GM18499 (cell line): ENCODE measurements around the gene BTRC.
A peak's percentile ranks its signal among the peaks of the same experiment; 100 is the strongest.
"Not testable (repeated sequence)": the region's sequence is repeated elsewhere in the genome, so short reads cannot be mapped to it uniquely, and the experiment has no call there.

ENCODE experiments used
- ATAC-seq: cut with Tn5 transposase; IDR thresholded peaks from one replicate; pipeline ENCODE4 v1.9.1; 2021; ENCODE audit warnings: moderate number of reproducible peaks; ENCODE audit not compliant: insufficient read depth, unreplicated experiment

The BTRC gene

DNA sequence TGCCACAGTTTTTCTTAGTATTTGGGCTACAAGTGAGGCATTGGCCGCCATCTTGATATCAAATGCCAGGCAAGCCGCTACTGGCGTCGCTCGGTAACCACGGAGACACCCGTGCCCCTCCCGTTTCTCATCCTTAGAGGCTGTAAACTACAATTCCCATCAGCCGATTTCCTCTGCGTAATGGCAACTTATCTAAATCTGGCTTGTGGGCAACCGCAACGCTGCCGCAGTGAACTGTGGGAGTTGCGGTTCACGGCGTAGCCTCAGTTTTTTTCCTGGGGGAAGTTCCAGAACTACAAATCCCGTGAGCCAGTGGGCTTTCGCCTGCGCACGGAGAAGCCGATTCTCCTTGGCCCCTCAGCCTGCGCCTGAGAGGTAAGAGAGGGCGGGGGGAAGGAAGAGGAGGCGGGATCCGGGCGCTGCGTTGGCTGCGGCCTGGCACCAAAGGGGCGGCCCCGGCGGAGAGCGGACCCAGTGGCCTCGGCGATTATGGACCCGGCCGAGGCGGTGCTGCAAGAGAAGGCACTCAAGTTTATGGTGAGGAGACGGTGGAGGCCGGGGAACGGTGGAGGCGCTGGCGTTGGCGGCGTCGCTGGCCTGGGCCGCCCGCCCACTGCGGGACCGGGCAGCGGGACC, at the start of gene BTRC:
TSS of gene BTRC (plus strand) at position 474 of the 636 bp plus-strand sequence. CDS start at position 490, 16 bp downstream.
- ATAC-seq = peak; percentile 83

DNA sequence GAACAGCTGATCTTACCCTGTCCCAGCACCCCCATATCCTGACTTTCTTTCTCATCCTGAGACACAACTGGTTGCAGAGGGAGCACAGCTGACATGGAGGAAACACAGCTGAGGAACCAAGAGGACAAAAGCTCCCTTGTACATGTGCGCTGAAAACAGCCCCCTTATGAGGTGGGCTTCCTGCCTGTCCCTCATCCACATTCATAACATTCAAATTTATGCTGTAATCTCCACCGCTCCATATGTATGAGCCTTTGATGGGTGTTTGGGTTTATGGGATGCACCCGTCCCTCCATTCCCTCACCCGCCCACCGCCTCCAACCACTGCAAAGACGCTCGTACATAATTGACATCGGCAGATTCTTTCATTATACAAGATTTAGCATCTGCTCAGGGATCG, 49.6 kb upstream of the BTRC start:
- no peak for ATAC-seq

DNA sequence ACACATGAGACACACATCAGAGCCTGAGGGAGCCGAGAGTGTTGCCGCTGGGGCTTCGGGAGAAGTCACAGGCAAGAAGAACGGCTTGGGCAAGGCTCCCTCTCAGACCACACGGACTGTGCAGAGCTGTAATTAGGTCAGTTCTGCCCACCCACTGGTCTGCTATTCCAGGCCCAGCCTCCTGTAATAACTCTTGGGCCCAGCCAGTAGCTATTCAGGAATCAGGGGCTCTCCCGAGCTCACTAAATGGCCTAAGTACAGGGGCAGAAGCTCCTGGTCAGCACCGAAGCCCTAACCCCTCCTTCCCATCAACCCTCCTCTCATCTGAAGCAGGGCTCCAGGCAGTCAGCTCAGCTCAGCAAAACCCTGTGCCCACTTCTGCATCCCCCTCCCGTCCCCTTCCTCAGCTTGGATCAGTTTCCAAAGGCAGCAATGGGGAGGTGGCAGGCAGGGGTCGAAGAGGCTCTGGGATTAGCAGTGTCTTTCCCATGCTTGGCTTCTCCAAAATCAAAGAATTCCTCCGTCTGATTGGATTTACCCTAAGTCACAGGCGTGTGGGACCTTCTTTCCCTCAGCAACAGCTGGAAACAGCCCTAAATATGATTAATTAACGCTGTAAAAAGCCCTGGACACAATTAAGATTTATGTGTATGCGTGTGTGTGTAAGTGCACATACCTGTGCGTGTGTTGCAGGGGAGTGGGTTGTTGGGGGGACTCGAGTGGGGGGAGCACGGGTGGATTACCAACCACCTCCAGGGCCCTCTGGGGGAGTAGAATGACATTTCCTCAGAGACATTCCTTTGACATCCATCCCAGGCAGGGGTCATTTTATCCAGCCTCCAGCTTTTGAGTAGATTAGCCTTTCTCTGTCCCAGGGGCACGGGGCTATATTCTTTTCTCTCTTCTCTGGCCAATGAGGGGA, 48.4 kb upstream of the BTRC start:
- ATAC-seq = no peak

DNA sequence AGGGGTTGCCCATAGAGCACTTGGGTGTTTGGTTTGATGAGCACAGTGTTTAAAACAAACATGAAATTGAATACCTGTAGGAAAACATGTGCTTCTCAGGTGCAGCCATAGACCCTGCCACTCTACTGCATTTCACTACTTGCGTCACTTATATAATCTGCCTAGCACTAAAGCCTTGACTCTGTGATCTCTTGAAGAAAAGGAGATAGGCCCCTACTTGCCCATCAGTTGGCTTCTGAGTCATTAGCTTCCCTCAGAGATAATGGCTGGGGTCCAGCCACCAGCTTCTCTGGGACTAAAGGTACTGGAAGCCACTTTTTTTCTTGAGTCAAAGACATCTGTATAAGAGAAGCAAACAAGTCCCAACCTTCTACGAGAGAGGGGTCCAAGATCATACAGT, 45.9 kb upstream of the BTRC start:
- no peak for ATAC-seq

DNA sequence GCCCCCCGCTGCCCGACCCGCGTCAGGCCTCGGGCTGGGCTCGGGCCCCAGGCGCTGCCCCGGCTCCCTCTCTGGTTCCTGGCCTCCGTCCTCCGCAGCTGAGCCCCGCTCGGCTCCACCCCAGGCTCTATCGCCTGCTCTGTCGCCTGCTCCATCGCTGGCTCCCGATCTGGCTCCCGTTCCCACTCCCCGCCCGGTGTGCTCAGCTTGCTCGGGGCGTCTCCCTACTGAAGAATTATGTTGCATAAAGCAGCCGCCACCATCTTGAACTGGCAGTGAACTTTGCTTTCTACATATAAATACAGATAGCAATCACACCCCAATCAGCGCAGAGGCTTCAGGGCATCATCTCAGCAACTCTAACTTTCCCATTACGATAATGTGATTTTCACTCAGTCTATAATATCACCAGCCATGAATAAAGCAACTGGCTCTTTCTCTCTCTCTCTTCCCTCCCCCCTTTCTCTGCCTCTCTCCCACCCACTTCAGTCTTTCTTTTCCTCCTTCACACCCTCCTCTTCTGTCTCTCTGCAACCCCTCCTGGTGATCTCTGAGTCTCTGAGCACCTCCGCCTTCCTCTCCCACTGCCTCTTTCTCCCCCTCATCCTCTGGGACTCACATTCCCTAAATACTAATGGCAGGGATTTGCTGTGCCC, 43.3 kb upstream of the BTRC start:
- ATAC-seq = no peak

DNA sequence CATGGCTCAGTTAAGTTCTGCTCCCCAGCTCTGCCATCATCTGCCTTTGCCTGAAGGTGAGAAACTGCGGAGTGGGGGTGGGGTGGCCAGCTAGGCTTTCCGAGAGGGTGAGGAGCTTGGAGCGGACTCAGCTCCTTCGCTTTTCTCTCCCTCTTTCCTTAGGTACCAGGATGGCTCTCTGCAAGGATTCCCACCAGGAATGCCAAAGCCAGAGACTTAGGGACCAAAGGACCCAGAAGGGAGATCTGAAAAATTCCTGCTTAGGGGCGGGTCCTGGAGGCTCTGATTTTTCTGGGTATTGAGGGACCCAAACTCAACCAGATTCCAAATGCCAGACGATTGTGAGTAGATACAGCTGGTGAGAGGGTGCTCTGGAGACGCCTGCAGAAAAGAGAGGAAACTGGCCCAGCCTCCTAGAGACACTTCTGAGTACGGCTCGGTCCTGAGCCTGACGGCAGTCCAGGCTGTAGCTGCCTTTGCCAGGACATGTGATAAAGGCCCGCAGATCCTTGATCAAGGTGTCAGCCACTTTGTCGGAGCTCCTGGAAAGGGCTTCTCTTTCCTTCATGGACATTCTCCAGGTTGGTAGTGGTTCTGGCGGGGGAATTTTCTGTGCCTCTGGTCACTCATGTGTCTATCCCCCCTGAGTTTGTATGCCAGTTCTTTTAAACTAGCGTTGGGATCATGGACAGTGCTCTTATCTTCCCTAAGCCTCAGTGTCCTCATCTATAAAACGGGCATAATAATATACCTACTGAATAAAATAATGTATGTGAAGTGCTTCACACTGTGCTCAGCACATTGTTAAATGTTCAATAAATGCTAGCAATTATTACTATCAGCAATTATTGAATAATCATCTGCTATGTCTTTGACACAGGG, 42.5 kb upstream of the BTRC start:
- no peak for ATAC-seq

DNA sequence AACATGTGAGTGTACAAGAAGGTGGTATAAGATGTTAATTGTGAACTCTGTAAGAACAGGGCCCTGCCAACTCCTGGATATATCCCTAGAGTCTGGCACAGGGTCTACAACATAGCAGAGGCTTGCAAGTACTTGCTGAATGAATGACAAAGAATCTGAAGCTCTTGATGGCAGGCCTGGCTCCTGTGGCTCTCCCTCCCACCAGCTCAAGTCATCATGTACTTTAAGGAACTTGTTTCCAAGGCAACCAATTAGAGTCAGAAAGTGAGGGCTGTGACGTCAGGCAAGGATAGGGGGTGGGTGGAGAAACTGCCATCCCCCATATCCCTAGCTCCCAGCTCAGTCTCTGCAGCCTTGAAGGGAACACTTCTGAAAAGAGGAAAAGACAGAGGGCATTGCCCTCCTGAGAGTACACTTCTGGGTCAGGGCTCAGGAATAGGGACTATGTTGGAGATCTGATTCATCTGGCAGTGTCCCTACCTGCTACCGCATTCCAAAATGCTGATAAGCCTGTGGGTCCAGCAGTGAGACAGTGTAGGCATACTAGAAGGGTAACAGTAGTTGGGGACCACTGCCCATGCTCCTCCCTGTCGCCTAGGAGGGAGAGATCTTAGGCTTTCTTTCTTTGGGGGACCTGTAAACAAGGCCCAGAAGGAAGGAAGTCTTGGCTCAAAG, 34.6 kb upstream of the BTRC start:
- no peak for ATAC-seq

DNA sequence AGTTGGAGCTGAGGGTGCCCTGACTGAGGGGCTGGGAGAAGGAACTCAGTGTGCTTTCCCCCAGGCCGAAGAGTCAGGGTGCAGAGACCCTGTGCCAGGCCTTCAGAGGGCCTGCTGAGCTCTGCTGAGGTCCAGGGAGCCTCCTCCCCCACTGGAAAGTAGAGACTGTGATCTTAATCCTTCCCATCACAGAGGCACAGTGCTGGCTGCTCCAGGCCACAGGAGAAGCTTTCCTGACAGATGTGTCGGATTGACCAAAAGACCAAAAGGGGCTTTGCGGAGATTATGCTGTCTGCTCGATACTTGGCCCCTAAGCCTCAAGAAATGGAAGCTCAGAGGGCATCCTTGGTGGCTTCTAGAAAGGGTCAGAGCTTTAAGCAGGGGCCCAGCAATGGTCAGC, 32.9 kb upstream of the BTRC start:
- no peak for ATAC-seq

DNA sequence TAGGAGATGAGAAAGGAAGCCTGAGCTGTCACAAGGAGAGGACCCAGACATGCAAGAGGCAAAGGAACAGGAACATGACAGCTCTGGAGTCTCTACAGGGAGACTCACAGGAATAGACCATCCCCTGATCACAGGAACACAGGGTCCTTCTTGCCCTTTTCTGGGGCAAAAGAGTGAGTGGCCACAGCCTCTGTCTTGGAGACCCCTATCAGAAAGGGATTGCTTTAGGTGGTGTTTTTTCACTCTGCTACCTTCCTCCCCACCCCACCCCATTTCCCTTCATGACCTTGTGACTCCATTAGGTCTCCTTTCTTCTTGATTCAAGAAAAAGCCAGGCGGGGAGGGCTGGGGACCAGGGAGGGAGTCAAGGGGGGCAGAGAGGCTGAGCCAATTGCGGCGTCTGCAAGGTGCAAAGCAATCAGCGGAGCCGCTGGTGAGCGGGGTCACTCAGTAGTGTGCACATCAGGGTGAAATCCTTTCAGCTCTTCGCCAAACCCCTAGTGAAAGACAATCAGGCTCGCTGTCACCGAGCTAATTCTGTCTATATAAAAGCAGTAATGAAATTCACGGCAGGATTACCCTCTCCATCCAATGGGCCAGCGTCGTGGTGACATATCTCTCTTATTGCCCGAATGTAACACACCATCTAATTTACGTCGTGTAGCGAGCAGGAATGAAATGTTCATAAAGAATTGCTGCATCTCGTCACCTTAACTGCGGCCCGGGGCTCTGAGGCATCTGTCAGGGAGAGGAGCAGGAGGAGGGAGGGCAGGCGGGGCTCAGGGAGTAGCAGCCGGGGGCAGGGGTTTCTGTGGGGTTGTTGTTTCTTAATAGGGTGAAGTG, 31.5 kb upstream of the BTRC start:
- ATAC-seq = no peak

DNA sequence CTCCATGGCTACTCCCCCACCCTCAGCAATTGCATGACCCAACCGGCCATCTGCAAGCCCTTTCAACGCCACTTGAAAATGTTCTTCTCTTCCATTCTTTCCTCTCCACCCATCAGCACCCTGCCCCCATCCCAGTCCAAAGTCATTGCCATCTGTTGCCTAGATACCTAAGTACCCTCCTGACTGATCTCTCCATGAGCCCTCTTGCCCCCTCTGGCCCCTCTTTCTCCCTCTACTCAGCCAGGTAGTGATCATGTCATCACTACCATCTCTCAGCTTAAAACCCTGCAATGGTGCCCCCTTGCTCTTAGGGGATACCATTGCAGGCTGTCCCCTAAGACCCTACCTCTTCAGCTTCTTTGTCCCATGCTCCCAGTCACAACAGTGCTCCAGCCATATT, 30.5 kb upstream of the BTRC start:
- ATAC-seq = no peak

DNA sequence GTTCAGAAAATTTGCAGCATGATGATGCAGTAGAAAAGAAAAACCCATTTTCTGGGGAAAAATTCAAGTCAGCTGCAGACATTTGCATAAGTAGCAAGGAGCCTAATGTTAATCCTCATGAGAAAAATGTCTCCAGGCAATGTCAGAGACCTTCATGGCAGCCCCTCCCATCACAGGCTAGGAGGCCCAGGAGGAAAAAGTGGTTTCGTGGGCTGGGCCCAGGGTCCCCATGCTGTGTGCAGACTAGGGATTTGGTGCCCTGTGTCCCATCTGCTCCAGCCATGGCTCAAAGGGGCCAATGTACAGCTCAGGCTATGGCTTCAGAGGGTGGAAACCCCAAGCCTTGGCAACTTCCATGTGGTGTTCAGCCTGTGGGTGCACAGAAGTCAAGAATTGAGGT, 26.5 kb upstream of the BTRC start:
- ATAC-seq = not testable (repeated sequence)

DNA sequence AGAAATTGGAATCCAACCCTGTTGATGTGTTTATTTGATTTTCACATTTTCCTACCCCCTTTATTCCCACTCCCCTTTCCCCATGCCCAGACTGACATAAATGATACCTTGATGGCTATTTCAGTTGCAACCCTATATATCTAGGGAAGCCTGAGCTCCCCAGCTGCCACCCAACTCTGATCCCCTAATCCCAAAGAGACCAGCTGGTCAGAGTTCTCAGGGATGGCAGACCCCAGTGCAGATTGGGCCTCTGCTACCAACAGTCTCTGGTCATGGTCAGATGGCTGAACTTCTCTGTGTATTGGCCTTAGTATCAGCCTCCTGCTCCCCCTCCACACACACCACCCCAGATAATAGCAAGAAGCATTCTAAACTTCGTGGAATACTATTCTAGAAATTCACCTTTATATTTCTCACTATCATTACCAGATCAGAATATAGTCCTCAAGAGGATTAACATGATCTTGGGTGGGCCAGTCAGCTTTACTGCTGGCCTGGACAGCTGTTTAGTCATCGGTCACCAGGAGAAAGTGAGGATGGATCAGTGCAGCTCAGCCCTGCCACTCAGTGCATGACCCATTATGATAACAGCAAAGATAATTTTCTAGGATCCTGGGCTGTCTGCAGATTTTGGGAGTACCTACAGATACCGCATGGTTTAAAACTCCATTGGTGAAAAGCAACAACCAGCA, 24.5 kb upstream of the BTRC start:
- no peak for ATAC-seq

DNA sequence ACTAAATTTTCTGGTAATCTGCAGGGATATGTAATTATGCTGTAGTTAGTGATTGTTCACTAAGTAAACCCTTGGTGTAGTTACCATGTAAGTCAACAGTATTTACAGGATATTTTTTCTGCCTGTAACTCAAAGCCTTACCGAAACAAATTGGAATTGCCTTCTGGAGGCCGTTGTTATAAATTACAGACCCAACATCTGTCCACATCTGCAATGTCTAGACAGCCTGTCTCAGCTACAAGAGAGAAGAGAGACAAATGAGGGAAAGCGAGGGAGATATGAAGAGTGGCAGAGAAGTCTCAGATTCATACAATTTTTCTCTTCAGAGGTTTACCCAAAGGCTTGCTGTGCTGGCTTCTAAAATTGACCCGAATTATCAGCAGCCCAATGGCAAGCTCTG, 23.7 kb upstream of the BTRC start:
- ATAC-seq = no peak

DNA sequence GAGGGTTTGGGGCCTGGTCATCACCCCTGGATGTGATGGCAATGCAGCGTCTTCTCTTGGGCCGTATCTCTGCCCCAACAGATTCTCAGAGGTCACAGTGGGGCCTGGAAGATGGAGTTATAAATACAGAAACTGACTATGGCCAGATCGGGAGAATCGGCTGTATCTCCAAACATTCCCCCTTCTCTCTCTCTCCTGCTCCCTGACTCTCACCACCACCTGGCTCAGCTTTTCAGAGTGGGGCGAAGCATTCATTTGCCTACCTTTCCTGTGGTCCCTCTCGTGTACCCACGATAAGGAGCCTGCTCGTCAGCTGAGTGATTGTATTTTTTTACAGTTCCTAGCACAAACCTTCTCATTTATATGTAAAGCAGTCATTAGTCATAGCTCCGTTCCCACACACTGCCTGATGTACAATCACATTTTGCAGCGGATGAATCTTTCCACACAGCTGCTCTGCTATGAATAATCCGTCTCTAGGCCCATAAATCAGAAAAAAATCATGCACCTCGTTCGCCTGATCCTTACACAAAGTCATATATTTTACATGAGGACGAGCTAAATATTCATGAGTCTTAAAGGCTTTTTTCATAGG, 23.2 kb upstream of the BTRC start:
- no peak for ATAC-seq

DNA sequence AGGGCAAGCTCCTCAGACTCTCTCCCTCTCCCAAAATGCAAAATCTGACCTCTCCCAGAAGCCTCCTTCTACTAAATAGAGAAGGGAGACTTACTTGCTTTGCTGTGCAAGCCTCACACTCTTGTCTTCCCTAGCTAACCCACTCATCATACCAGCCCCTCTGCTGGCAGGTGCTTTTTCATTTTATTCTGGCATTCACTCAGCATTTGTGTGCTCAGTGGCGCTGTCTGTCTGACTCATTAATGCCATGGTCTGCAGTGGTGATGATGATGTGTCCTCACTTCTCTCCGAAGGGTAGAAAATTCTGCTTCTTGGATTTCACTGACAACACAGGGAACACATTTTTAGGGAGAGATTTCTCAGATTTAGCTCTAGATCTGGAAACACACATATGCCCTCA, 22.0 kb upstream of the BTRC start:
- ATAC-seq = no peak

DNA sequence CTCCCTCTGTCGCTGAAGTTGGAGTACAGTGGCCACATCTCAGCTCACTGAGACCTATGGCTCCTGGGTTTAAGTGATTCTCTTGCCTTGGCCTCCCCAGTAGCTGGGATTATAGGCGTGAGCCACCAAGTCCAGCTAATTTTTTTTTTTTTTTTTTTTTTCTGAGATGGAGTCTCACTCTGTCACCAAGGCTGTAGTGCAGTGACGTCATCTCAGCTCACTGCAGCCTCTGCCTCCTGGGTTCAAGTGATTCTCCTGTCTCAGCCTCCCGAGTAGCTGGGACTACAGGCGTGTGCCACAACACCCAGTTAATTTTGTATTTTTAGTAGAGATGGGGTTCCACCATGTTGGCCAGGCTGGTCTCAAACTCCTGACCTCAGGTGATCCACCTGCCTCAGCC, 19.7 kb upstream of the BTRC start:
- ATAC-seq = not testable (repeated sequence)

DNA sequence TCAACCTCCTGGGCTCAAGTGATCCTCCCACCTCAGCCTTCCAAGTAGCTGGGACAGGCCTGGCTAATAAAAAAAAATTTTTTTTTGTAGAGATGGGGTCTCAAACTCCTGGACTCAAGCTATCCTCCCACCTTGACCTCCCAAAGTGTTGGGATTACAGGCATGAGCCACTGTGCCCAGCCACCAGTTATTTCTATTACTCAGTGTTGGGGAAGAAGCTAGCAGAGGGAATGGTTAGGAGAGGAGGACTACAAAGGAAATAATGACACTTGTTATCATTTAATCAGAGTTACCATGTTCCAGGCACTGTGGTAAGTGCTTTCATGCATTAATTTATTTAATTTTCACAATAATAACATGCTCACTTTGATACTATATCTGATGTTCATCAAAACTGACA, 17.6 kb upstream of the BTRC start:
- ATAC-seq = no peak

DNA sequence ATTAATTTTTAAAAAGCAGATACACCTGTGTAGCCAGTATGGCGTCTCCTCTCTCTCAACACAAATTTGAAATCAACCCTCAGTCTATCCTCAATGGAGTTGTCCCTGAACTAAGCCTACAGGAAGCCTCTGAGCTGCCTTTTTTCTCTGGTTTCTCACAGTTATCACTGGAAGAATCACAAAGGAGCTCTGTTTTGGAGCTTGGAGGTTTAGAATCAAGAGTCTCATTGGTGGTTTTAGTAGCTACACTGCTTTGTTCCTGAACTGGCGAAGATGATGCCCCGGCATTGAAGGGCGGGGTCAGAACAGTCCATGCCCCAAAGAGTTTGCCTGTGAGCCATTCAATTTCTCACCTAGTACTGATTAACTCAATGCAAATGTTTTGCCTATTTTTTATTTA, 16.1 kb upstream of the BTRC start:
- ATAC-seq = no peak
